Suppressor macrophage treated with lipopolysaccharide for 1 hour (primary cell): ENCODE measurements around the gene FUT2.
"Not testable (repeated sequence)": the region's sequence is repeated elsewhere in the genome, so short reads cannot be mapped to it uniquely, and the experiment has no call there.

ENCODE experiments used
- DNase-seq, 3 donors: peaks; one replicate each; pipeline ENCODE4 v3.0.0-alpha.2; 2020 to 2022

Gene FUT2

GRCh38 chr19:48671446-48671995 is 24.2 kb upstream of the FUT2 start:
- no peak for DNase-seq

GRCh38 chr19:48672994-48673393 is 22.8 kb upstream of the FUT2 start, which contains the start of gene NTN5:
Gene NTN5, minus strand, starts transcription at chr19:48673017. Its CDS starts 2,031 bp downstream, at chr19:48670986.
- no peak for DNase-seq

DNA sequence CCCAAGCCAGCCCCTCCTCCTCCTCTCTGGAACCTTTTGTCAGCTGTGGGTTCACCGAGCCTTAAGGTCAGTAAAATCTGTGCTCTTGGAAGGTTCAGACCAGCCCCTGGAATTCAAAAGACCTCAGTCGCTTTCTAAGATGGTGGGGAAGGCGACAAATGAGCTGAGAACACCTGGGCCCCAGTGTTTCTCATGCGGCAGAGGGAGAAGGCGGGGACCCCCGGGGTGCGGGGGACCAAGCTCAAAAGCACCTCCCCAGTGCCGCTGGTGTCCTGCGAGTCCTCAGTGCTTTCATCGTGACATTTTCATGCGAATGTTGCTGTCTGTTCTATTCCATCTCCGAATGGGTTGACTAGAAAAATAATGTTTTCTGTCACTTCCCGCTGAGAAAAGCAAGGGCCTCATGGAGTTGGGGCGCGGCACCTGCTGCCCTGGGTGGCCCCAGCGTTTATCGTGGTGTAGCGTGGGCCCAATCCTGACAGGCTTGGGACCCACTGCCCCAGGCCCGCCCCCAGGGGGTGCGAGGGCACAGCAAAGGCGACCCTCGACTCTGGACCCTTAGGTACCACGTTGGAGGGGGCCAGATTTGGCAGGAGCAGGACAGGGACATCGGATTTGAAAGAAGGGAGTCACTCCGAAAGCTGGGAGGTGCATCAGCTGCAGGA is 22.2 kb upstream of the FUT2 start:
- no peak for DNase-seq

- DNase-seq, result no peak
Measured at GRCh38 chr19:48674216-48674809, 21.5 kb upstream of the FUT2 start.

DNA sequence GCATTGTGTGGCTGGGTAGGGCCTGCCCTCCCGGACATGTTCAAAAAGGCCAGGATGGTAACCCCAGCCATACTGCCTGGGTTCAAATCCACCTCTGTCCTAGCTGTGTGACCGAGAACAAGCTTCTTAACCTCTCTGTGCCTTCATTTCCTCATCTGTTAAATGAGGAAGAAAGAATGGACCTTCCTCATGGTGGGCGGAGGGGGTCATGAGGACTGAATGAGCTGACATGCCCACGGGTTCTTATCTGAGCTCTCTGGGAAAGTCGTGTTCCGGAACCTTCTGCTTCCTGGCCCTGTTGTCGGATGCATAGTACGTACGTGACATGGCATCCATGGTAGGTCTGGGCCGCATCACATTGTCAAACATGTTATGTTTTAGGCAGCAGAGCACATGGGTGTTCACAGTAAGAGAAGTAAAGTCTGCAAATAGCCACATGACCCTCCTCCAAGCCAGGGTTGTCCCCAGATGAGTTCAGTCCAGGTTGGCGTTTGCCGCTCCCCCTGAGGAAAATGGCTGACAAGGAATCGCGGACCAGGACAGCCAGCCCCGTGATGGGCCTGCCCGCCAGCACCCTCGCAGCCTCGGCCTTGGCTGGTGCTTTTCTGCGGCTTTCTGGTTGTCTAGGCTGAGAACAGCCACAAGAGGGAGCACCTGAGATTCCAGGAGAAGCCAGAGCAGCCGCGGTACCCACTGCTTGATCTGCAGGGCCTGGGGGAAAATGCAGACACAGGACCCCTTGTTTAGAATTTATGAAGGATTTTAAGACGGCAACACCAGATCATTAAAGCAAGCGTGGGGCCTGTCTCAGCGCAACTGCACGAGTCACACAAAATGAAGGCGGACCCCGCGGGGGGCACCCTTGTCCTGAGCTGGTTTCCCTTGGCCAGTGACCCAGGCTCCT is 20.6 kb upstream of the FUT2 start:
- DNase-seq, result peak; percentile 88 to 93 (median 90)

DNA sequence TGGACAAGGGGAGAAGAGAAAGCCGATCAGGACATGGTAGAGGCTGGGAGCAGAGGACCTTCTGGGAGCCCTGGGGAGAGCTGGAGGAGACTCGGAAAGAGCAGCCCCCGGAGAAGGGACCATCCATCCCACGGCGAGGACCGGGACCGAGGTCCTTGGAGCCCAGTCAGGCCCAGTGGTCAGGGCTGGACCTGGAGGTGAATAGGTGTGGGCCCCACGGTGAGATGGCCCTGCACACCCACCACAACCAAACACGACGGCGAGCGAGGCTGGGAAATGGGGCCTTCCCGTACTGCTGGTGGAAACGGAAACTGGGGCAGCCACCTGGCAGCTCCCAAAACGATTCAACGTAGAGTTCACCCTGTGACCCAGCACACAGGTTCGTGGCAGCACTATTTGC is 19.3 kb upstream of the FUT2 start:
- no peak for DNase-seq

GRCh38 chr19:48676887-48677286 is 18.9 kb upstream of the FUT2 start:
- DNase-seq, result no peak

DNA sequence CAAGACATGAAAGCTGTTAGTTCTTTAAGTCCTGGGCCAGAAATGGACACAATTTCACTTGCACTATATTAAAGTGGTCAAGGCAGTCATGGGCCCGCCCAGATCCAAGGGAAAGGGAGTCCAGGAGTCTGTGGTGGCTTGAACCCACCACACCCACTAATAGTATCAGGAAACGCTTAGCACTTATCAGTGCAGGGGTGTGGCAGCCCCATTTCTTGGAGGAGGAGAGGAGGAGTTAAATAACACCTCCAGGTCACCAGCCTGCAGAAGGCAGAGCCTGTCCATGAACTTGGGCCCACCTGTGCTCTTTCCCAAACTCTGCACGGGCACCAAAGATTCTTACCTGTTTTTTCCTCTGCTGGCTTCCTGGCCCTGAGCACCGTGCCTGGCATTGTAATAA is 17.6 kb upstream of the FUT2 start:
- no peak for DNase-seq

DNA sequence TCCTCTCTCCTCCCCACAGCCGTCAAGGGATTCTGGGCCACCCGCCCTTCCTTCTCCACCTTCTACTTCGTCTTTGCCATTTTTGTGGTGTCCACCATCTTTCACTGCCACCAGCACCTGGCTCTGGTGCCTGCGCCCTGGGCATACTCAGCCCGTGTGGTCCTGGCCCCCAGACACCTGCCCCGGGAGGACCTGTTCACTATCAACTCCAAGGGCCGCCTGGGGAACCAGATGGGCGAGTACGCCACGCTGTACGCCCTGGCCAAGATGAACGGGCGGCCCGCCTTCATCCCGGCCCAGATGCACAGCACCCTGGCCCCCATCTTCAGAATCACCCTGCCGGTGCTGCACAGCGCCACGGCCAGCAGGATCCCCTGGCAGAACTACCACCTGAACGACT is 15.8 kb upstream of the FUT2 start:
- not testable (repeated sequence) for DNase-seq

GRCh38 chr19:48680436-48681126 is 15.2 kb upstream of the FUT2 start:
- DNase-seq, result no peak

GRCh38 chr19:48681127-48681470 is 14.7 kb upstream of the FUT2 start:
- DNase-seq, result peak in 2 of 3 donors; percentile 22 to 44

- DNase-seq, result peak in 2 of 3 donors; percentile 19 to 52
Measured at GRCh38 chr19:48683349-48683748, 12.4 kb upstream of the FUT2 start.

- no peak for DNase-seq
Measured at GRCh38 chr19:48685583-48685982, 10.2 kb upstream of the FUT2 start.

- no peak for DNase-seq
Measured at GRCh38 chr19:48686088-48686487, 9.7 kb upstream of the FUT2 start.

DNA sequence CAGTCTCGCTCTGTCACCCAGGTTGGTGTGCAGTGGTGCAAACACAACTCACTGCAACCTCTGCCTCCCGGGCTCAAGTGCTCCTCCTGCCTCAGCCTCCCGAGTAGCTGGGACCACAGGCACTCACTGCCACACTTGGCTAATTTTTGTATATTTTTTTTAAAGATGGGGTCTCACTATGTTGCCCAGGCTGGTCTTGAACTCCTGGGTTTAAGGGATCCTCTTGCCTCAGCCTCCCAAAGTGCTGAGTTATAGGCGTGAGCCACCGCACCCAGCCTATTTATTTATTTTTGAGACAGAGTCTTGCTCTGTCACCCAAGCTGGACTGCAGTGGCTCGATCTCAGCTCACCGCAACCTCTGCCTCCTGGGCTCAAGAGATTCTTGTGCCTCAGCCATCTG is 9.1 kb upstream of the FUT2 start:
- DNase-seq, result not testable (repeated sequence)

- no peak for DNase-seq
Measured at GRCh38 chr19:48687776-48688175, 8.0 kb upstream of the FUT2 start.

DNA sequence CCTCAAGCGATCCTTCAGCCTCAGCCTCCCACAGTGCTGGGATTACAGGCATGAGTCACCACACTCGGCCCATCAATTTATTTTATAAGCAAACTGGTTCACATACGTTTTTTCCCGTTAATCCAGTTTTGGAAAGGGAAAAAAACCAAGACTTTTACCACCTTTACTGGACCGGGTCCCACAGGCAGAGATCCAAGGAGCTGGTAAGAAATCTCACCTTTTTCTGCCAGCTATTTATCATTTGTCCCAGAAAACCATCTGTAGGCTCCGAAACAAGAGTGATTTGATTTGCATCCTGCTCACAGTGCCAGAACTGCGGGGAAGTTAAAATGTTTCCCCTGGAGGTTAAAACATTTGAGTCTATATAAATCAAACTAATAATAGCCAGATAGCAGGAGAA is 6.3 kb upstream of the FUT2 start:
- DNase-seq, result no peak

DNA sequence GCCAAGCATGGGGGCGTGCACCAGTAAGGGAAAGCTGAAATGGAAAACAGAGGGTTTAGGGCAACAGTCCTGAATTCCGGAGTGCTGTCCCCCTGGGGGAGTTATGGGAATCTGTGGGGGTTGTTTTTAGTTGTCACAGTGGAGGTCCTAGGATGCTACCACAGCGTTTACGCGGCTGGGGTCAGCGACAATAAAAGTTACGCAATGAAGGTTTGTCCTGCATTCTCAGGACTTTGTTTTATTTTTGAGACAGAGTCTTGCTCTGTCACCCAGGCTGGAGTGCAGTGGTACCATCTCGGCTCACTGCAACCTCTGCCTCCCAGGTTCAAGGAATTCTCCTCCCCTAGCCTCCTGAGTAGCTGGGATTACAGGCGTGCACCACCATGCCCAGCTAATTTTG is 2.1 kb upstream of the FUT2 start:
- DNase-seq, result not testable (repeated sequence)

DNA sequence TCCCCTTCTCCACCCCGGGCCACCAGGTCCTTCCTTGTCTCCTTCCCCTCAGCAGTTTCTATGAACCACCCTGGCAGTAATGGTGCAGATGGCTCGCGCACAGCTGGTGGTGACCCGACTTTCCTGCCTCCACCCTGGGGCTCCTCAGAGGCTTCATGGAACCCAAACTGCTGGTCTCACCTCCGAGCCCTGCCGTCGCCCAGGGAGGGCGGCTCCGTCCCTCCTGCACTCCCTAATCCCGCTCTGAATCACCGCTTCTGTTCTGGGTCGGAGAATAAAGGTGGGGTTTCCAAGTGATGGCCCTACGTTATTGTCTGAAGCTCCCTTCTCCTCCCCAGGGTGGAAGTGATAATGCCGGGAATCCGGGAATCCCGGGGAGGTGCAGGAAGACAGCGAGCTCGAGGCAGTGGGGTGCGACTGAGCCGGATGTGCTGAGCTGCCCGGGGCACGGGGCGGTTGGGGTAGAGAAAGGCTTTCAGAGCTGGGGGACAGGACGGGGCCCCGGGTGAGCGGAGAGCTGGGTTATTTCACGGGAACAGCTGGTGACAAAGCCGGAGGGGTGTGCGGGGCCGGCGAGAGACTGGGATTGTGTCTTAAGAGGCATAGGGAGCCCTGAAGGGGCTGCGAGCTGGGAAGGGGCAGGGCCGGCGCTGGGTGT is 711 bp downstream of the FUT2 start:
- peak in 1 of 3 donors; percentile 23 for DNase-seq

GRCh38 chr19:48698046-48698445 is 2.3 kb downstream of the FUT2 start:
- DNase-seq, result no peak

GRCh38 chr19:48702701-48703100 is 6.9 kb downstream of the FUT2 start:
- DNase-seq, result no peak

DNA sequence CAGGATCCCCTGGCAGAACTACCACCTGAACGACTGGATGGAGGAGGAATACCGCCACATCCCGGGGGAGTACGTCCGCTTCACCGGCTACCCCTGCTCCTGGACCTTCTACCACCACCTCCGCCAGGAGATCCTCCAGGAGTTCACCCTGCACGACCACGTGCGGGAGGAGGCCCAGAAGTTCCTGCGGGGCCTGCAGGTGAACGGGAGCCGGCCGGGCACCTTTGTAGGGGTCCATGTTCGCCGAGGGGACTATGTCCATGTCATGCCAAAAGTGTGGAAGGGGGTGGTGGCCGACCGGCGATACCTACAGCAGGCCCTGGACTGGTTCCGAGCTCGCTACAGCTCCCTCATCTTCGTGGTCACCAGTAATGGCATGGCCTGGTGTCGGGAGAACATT is 7.5 kb downstream of the FUT2 start:
- DNase-seq, result no peak
